ENCODE results near the gene MEGF11. TPM values are rescaled to one million over a fixed set of nuclear protein-coding genes. Genes with fewer than 3 reads are reported as not detected.

MEGF11 gene
- total RNA-seq, 2 donors from 2014 or later, result not detected

DNA sequence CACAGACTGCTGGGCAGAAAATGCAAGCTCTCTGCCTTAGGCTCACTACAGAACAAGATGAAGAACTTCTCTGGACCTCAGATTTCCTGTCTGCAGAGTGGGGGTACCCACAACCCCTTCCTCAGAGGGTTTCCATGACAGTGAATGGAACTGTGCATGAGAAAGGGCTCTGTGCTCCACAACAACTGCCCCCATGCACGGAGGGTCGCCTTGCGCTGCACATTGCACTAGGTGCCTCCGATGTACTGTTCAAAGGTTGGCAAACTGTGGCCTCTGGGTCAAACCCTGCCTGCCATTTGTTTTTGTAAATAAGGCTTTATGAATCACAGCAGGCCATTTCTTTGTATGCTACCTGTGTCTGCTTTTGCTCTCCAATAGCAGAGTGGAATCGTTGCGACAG is 212.3 kb downstream of the MEGF11 start:
- Histone ChIP-seq H3K27ac (no peak overlapping the region), H3K9me3 (no peaks in the 10 kb centered on the region), H3K4me1 (no peaks in the 10 kb centered on the region), H3K27me3 (no peaks in the 10 kb centered on the region), H3K36me3 (no peaks in the 10 kb centered on the region), H3K4me3 (no peak overlapping the region)
- DNase-seq (ENCODE audit: low spot score), result no peak
- TF ChIP-seq, protein P1, sequence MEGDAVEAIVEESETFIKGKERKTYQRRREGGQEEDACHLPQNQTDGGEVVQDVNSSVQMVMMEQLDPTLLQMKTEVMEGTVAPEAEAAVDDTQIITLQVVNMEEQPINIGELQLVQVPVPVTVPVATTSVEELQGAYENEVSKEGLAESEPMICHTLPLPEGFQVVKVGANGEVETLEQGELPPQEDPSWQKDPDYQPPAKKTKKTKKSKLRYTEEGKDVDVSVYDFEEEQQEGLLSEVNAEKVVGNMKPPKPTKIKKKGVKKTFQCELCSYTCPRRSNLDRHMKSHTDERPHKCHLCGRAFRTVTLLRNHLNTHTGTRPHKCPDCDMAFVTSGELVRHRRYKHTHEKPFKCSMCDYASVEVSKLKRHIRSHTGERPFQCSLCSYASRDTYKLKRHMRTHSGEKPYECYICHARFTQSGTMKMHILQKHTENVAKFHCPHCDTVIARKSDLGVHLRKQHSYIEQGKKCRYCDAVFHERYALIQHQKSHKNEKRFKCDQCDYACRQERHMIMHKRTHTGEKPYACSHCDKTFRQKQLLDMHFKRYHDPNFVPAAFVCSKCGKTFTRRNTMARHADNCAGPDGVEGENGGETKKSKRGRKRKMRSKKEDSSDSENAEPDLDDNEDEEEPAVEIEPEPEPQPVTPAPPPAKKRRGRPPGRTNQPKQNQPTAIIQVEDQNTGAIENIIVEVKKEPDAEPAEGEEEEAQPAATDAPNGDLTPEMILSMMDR (IDR thresholded peaks at IDR 0.05), result no peak

GRCh38 chr15:66040211-66040892 is 213.2 kb downstream of the MEGF11 start:
- H3K27me3 ChIP-seq, result no peaks in the 10 kb centered on the region
- no peak overlapping the region for H3K27ac ChIP-seq
- H3K4me1 ChIP-seq, result no peaks in the 10 kb centered on the region
- no peaks in the 10 kb centered on the region for H3K9me3 ChIP-seq
- DNase-seq (ENCODE audit: low spot score), result no peak
- H3K36me3 ChIP-seq, result no peaks in the 10 kb centered on the region
- no peak overlapping the region for H3K4me3 ChIP-seq
- TF ChIP-seq, protein P1 (IDR thresholded peaks at IDR 0.05), result no peak

DNA sequence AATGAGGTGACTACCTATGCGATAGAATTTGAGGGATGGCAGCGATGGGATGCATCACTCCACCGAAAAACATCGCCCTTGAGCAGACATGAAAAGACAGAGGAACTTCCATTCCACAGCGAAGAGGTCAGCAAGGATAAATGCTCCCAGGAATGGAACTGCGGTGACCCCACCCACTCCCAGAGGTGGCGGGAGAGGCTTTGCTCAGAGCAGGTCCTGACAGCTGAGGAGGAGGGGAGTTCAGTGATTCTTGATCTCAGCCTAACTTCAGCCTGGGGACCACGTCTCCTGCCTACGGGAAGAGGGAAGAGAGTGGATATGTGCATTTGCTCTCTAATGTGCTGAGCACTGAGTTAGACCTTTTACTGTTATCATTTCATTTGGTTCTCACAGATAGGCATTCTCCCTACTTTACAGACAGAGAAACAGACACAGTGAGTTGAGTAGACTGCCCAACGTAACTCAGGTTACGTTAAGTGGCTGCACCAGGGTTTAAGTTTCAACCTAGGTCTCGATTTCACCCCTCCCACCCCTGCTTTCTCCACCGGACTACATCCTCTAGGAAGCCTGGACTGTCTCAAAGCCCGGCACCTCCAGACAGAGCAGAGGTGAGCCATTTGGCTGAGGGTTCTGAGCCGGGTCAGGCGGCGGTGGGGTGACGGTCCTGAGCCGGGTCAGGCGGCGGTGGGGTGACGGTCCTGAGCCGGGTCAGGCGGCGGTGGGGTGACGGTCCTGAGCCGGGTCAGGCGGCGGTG is 214.3 kb downstream of the MEGF11 start:
- no peaks in the 10 kb centered on the region for H3K4me1 ChIP-seq
- DNase-seq (ENCODE audit: low spot score), result no peak
- H3K27ac ChIP-seq, result no peak overlapping the region
- TF ChIP-seq, protein P1 (IDR thresholded peaks at IDR 0.05), result no peak
- no peaks in the 10 kb centered on the region for H3K36me3 ChIP-seq
- H3K9me3 ChIP-seq, result no peaks in the 10 kb centered on the region
- no peak overlapping the region for H3K4me3 ChIP-seq
- H3K27me3 ChIP-seq, result no peaks in the 10 kb centered on the region

DNA sequence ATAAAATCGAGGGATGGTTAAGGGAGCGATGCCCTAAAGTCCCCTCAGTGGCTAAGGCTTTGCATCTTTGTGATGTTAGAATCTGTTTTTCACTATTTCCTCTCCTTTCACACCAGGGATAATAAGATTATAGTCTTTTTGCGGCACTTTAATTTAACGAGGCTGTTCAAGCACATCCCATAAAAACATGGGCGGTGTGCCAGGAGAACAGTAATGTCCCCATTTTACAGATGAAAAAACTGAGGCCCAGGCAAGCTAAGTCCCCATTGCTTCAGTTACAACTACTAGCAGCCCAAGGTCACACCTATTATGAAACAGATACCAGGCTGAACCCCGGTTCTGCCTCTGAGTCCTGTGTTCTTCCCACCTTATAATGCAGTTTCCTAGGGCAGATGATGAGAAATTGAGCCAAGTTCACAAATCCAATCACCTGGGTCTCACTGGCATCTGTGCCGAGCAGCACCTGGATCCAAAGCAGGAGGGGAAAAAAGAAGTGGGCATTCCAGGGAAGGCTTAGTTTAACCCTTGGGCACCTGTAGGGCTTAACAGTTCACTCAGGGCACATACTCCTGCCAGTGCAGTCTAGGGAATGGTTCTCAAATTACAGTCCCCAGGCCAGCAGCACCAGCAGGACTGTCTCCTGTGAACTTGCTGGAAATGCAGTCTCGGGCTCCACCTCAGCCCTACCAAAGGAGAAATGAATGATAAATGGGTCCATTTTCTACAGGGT is 215.0 kb downstream of the MEGF11 start:
- TF ChIP-seq, protein P1 (IDR thresholded peaks at IDR 0.05), result no peak
- Histone ChIP-seq H3K27ac (no peak overlapping the region), H3K4me3 (no peak overlapping the region), H3K27me3 (no peaks in the 10 kb centered on the region), H3K36me3 (no peaks in the 10 kb centered on the region), H3K4me1 (no peaks in the 10 kb centered on the region), H3K9me3 (no peaks in the 10 kb centered on the region)
- DNase-seq (ENCODE audit: low spot score), result no peak

DNA sequence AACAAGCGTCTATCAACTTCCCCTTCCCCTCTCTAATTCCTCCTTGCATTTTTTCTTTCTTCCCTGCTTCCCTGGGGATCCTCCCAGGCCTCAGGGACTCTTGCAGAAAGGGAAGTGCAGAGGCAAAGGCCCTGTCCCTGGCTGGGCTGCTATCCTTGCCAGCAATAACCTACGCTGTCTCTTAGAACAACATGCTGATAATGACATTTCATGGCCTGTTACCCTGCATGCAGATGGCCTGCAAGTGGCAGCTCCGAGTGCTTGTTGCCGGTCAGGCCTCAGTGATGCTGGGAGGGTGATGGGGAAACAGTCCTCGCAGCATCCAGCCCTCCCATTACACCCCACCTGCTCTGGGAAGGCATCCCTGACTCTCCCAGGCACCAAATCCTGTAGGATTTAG is 216.7 kb downstream of the MEGF11 start:
- no peaks in the 10 kb centered on the region for H3K36me3 ChIP-seq
- TF ChIP-seq, protein P1 (IDR thresholded peaks at IDR 0.05), result no peak
- no peaks in the 10 kb centered on the region for H3K27me3 ChIP-seq

More for the DNA sequence above, 216.7 kb downstream of the MEGF11 start:
- H3K9me3 ChIP-seq, result peaks cover 0 to 2% of the 10 kb centered on the region in 2 donors
- no peak overlapping the region for H3K27ac ChIP-seq
- H3K4me3 ChIP-seq, result no peak overlapping the region
- no peaks in the 10 kb centered on the region for H3K4me1 ChIP-seq
- DNase-seq (ENCODE audit: low spot score), result no peak

Measured in right atrium auricular region (tissue), 2 donors.